HCT116 (cell line): ENCODE measurements around the gene ACAT1. TPM values are rescaled to one million over a fixed set of nuclear protein-coding genes. Genes with fewer than 3 reads are reported as not detected.

ENCODE experiments used
- ATAC-seq: fragments of 200-7000 bp; cut with Tn5 transposase; 2 replicates; pipeline ENCODE4 v1.9.1; 2020; ENCODE audit warnings: mild to moderate bottlenecking, moderate library complexity
- BruUV-seq: library from RNA; stranded (reverse); fragments of 400-500 nt; replicated peaks from 2 replicates; lab custom pipeline; 2021; lab: Mats Ljungman, UMichigan
- CTCF ChIA-PET: fragments of 300-600 bp; sonication (Branson Sonifier 250); formaldehyde crosslinking; loops from one replicate; lab custom pipeline; 2021; ENCODE audit warnings: antibody characterized with exemption; lab: Charles Lee
- POLR2A ChIA-PET: fragments of 300-600, 350-600 bp; sonication (Branson Sonifier 250); formaldehyde crosslinking; loops from one replicate; lab custom pipeline; 2021; ENCODE audit warnings: antibody characterized with exemption; lab: Charles Lee
- RAD21 ChIA-PET, 2 experiments: fragments of 300-600 bp; sonication (Branson Sonifier 250); formaldehyde crosslinking; loops; one replicate each; lab custom pipeline; 2023; ENCODE audit warnings: low total read pairs in 2 of 2; ENCODE audit not compliant: uncharacterized antibody in 2 of 2, unreplicated experiment in 2 of 2, low non-redundant PET in 1 of 2; lab: Charles Lee
- DNase-seq: peaks from one replicate; pipeline ENCODE4 v3.0.0-alpha.2; 2010; ENCODE audit warnings: low read depth, low spot score
- H2AFZ ChIP-seq: fragments of 200-600 bp; shearing (Covaris generic), sonication (generic); 2 replicates; pipeline ENCODE4 v1.6.1; 2017; ENCODE audit warnings: low read depth, mixed run types, mixed read lengths, antibody characterized with exemption, low read length; ENCODE audit not compliant: poor library complexity, severe bottlenecking
- H3K27ac ChIP-seq: 2 replicates; pipeline ENCODE4 v1.5.1; 2012; ENCODE audit warnings: low read depth, low read length
- H3K27me3 ChIP-seq: fragments of 200-600 bp; sonication (generic); 2 replicates; pipeline ENCODE4 v1.6.1; 2016; ENCODE audit warnings: mixed run types, low read length, mixed read lengths; ENCODE audit not compliant: insufficient read depth
- H3K36me3 ChIP-seq, 2 experiments: fragments of 200-500 bp in 1 of 2; fragments of 200-600 bp in 1 of 2; sonication (Bioruptor generic) in 1 of 2; sonication (generic) in 1 of 2; 2 replicates each; pipeline versions ENCODE4 v1.5.1 to v1.6.1; 2014 to 2016; ENCODE audit warnings: low read length in 2 of 2, inconsistent platforms in 1 of 2, mixed read lengths in 1 of 2, mixed run types in 1 of 2; ENCODE audit not compliant: insufficient read depth in 2 of 2, control insufficient read depth in 1 of 2
- H3K4me1 ChIP-seq, 2 experiments: fragments of 200-600 bp in 1 of 2; sonication (generic) in 1 of 2; 2 replicates each; pipeline versions ENCODE4 v1.5.1 to v1.6.1; 2012 to 2017; ENCODE audit warnings: low read length in 2 of 2, inconsistent platforms in 1 of 2, mild to moderate bottlenecking in 1 of 2, mixed read lengths in 1 of 2, mixed run types in 1 of 2, moderate library complexity in 1 of 2; ENCODE audit not compliant: insufficient read depth in 2 of 2, control insufficient read depth in 1 of 2
- H3K4me2 ChIP-seq: fragments of 200-600 bp; sonication (generic); 2 replicates; pipeline ENCODE4 v1.6.1; 2017; ENCODE audit warnings: mixed run types, low read length, mixed read lengths
- H3K4me3 ChIP-seq, 2 experiments: fragments of 200-600 bp in 1 of 2; sonication (generic) in 1 of 2; replicated peaks in 1 of 2; 2 replicates each; pipeline ENCODE4 v1.5.1; 2011 to 2016; ENCODE audit warnings: low read length in 2 of 2, control low read depth in 1 of 2, low read depth in 1 of 2, mild to moderate bottlenecking in 1 of 2, mixed read lengths in 1 of 2, mixed run types in 1 of 2
- H3K79me2 ChIP-seq: fragments of 200-600 bp; sonication (generic); 2 replicates; pipeline ENCODE4 v1.6.1; 2017; ENCODE audit warnings: mild to moderate bottlenecking, mixed run types, low read length, moderate library complexity, mixed read lengths; ENCODE audit not compliant: insufficient read depth
- H3K9ac ChIP-seq: fragments of 200-600 bp; sonication (generic); 2 replicates; pipeline ENCODE4 v1.6.1; 2016; ENCODE audit warnings: low read length, mixed read lengths
- H3K9me2 ChIP-seq: fragments of 200-600 bp; sonication (generic), shearing (Covaris generic); 2 replicates; pipeline ENCODE4 v1.6.1; 2017; ENCODE audit warnings: mixed run types, mild to moderate bottlenecking, moderate library complexity; ENCODE audit not compliant: insufficient read depth
- H3K9me3 ChIP-seq, 2 experiments: fragments of 200-500 bp in 1 of 2; fragments of 200-600 bp in 1 of 2; sonication (Bioruptor generic) in 1 of 2; sonication (generic) in 1 of 2; 2 replicates each; pipeline ENCODE4 v1.6.1; 2014 to 2017; ENCODE audit warnings: low read length in 2 of 2, mixed read lengths in 2 of 2, inconsistent platforms in 1 of 2, low read depth in 1 of 2, mild to moderate bottlenecking in 1 of 2, mixed run types in 1 of 2, moderate library complexity in 1 of 2; ENCODE audit not compliant: control insufficient read depth in 1 of 2, insufficient read depth in 1 of 2
- H4K20me1 ChIP-seq: fragments of 200-600 bp; sonication (generic), shearing (Covaris generic); 2 replicates; pipeline ENCODE4 v1.6.1; 2017; ENCODE audit warnings: mixed run types, mild to moderate bottlenecking, moderate library complexity; ENCODE audit not compliant: insufficient read depth
- ATF3 ChIP-seq: IDR thresholded peaks from 2 replicates; pipeline ENCODE4 v1.6.1; 2012
- CEBPB ChIP-seq: IDR thresholded peaks from 2 replicates; pipeline ENCODE4 v1.6.1; 2012; ENCODE audit warnings: low read depth
- EGR1 ChIP-seq: IDR thresholded peaks from 2 replicates; pipeline ENCODE4 v1.6.1; 2012; ENCODE audit warnings: low read depth
- ELF1 ChIP-seq: IDR thresholded peaks from 2 replicates; pipeline ENCODE4 v1.6.1; 2012; ENCODE audit warnings: low read depth, borderline replicate concordance
- EZH2 ChIP-seq: fragments of 200-600 bp; sonication (generic); IDR thresholded peaks from 2 replicates; pipeline ENCODE4 v1.6.1; 2017; ENCODE audit warnings: antibody characterized with exemption, mixed run types
- EZH2phosphoT487 ChIP-seq: fragments of 200-600 bp; IDR thresholded peaks from 2 replicates; pipeline ENCODE4 v1.6.1; 2018; ENCODE audit warnings: antibody characterized with exemption, borderline replicate concordance
- FOSL1 ChIP-seq: IDR thresholded peaks from 2 replicates; pipeline ENCODE4 v1.6.1; 2012; ENCODE audit warnings: low read depth
- MAX ChIP-seq: IDR thresholded peaks from 2 replicates; pipeline ENCODE4 v1.6.1; 2012
- POLR2A ChIP-seq: IDR thresholded peaks from 2 replicates; pipeline ENCODE4 v1.7.0; 2011; ENCODE audit warnings: borderline replicate concordance; ENCODE audit not compliant: insufficient read depth, insufficient read length; ENCODE audit errors: extremely low read depth
- POLR2AphosphoS5 ChIP-seq: IDR thresholded peaks from 2 replicates; pipeline ENCODE4 v1.6.1; 2011; ENCODE audit warnings: mild to moderate bottlenecking, low read depth, low read length, moderate library complexity
- RAD21 ChIP-seq: IDR thresholded peaks from 2 replicates; pipeline ENCODE4 v1.6.1; 2012; ENCODE audit warnings: low read depth, mild to moderate bottlenecking
- REST ChIP-seq: IDR thresholded peaks from 2 replicates; pipeline ENCODE4 v1.6.1; 2012; ENCODE audit warnings: low read depth
- SIN3A ChIP-seq: IDR thresholded peaks from 2 replicates; pipeline ENCODE4 v1.6.1; 2012; ENCODE audit warnings: low read depth
- SP1 ChIP-seq: IDR thresholded peaks from 2 replicates; pipeline ENCODE4 v1.6.1; 2012; ENCODE audit warnings: low read depth
- SRF ChIP-seq: IDR thresholded peaks from 2 replicates; pipeline ENCODE4 v1.6.1; 2012; ENCODE audit warnings: low read depth
- YY1 ChIP-seq: IDR thresholded peaks from 2 replicates; pipeline ENCODE4 v1.6.1; 2011; ENCODE audit warnings: low read length, low read depth, moderate library complexity, mild to moderate bottlenecking; ENCODE audit not compliant: insufficient replicate concordance; ENCODE audit errors: extremely low read depth
- ZFX ChIP-seq: fragments of 450-650 bp; IDR thresholded peaks from 2 replicates; pipeline ENCODE4 v1.6.1; 2017
- ZNF274 ChIP-seq: fragments of 200-500 bp; sonication (Bioruptor generic); IDR thresholded peaks from 2 replicates; pipeline ENCODE4 v1.6.1; 2014; ENCODE audit warnings: mild to moderate bottlenecking, low read depth, low read length, inconsistent platforms
- intact Hi-C: fragments of 100-400 bp; cut with micrococcal nuclease; formaldehyde crosslinking; loops from 2 replicates; pipeline ENCODE4 v1.10.0; 2022
- total RNA-seq: library from RNA; stranded (reverse); gene quantifications from one replicate; pipeline ENCODE4 v1.2.1, GENCODE V29; 2021; ENCODE audit not compliant: unreplicated experiment
- TF ChIP-seq, protein P1 (sequence below), 3 experiments: fragments of 200-600 bp in 1 of 3; sonication (generic) in 1 of 3; IDR thresholded peaks in 2 of 3; conservative IDR thresholded peaks in 1 of 3; 2 replicates each; pipeline ENCODE4 v1.5.1; 2012 to 2017; ENCODE audit warnings: low read depth in 2 of 3, low read length in 2 of 3, antibody characterized with exemption in 1 of 3, borderline replicate concordance in 1 of 3, control low read depth in 1 of 3, mild to moderate bottlenecking in 1 of 3, mixed read lengths in 1 of 3, mixed run types in 1 of 3, moderate library complexity in 1 of 3; ENCODE audit not compliant: insufficient read depth in 1 of 3
- TF ChIP-seq, protein P2 (sequence below): IDR thresholded peaks from 2 replicates; pipeline ENCODE4 v1.6.1; 2011; ENCODE audit warnings: mild to moderate bottlenecking, low read length, moderate library complexity; ENCODE audit not compliant: insufficient replicate concordance; ENCODE audit errors: extremely low read depth

Gene ACAT1
- total RNA-seq, 1 experiment from 2014 or later = 83.8 TPM

GRCh38 chr11:108093128-108093904, 28.1 kb upstream of the ACAT1 start:
- H3K9ac ChIP-seq = no peak overlapping the region
- H3K4me3 ChIP-seq = no peak overlapping the region
- H3K4me1 ChIP-seq = no peaks in the 10 kb centered on the region
- intact Hi-C loops = no loop called here
- H3K4me2 ChIP-seq = no peak overlapping the region
- H3K9me3 ChIP-seq = no peaks in the 10 kb centered on the region
- no peak overlapping the region for H3K27ac ChIP-seq
- no peaks in the 10 kb centered on the region for H3K79me2 ChIP-seq
- H2AFZ ChIP-seq = no peak overlapping the region
- no TSS peak for BruUV-seq
- H3K9me2 ChIP-seq = no peaks in the 10 kb centered on the region
- DNase-seq = no peak
- CTCF ChIA-PET = no interaction called here
- POLR2A ChIA-PET = no interaction called here
- no peaks in the 10 kb centered on the region for H3K27me3 ChIP-seq
- RAD21 ChIA-PET = no interaction called here
- no peaks in the 10 kb centered on the region for H4K20me1 ChIP-seq
- no peak for ATAC-seq
- TF ChIP-seq POLR2AphosphoS5 = no peak
- TF ChIP-seq EGR1 = no peak
- TF ChIP-seq EZH2 = no peak
- no peak for TF ChIP-seq SRF
- no peak for TF ChIP-seq CEBPB
- no peak for TF ChIP-seq MAX
- TF ChIP-seq ZNF274 = no peak
- TF ChIP-seq EZH2phosphoT487 = no peak
- TF ChIP-seq RAD21 = no peak
- no peak for TF ChIP-seq YY1
- TF ChIP-seq, protein P1, sequence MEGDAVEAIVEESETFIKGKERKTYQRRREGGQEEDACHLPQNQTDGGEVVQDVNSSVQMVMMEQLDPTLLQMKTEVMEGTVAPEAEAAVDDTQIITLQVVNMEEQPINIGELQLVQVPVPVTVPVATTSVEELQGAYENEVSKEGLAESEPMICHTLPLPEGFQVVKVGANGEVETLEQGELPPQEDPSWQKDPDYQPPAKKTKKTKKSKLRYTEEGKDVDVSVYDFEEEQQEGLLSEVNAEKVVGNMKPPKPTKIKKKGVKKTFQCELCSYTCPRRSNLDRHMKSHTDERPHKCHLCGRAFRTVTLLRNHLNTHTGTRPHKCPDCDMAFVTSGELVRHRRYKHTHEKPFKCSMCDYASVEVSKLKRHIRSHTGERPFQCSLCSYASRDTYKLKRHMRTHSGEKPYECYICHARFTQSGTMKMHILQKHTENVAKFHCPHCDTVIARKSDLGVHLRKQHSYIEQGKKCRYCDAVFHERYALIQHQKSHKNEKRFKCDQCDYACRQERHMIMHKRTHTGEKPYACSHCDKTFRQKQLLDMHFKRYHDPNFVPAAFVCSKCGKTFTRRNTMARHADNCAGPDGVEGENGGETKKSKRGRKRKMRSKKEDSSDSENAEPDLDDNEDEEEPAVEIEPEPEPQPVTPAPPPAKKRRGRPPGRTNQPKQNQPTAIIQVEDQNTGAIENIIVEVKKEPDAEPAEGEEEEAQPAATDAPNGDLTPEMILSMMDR (IDR thresholded peaks at IDR 0.05 in 2 of 3, conservative IDR thresholded peaks at IDR 0.05 in 1 of 3; ENCODE audit: borderline replicate concordance in 1 of 3, insufficient read depth in 1 of 3, low read depth in 2 of 3, low read length in 2 of 3) = no peak
- TF ChIP-seq, protein P2, sequence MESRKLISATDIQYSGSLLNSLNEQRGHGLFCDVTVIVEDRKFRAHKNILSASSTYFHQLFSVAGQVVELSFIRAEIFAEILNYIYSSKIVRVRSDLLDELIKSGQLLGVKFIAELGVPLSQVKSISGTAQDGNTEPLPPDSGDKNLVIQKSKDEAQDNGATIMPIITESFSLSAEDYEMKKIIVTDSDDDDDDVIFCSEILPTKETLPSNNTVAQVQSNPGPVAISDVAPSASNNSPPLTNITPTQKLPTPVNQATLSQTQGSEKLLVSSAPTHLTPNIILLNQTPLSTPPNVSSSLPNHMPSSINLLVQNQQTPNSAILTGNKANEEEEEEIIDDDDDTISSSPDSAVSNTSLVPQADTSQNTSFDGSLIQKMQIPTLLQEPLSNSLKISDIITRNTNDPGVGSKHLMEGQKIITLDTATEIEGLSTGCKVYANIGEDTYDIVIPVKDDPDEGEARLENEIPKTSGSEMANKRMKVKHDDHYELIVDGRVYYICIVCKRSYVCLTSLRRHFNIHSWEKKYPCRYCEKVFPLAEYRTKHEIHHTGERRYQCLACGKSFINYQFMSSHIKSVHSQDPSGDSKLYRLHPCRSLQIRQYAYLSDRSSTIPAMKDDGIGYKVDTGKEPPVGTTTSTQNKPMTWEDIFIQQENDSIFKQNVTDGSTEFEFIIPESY = no peak
- TF ChIP-seq FOSL1 = no peak
- TF ChIP-seq SP1 = no peak
- TF ChIP-seq ZFX = no peak
- TF ChIP-seq REST = no peak
- TF ChIP-seq ATF3 = no peak
- no peak for TF ChIP-seq POLR2A
- TF ChIP-seq ELF1 = no peak
- TF ChIP-seq SIN3A = no peak
- H3K36me3 ChIP-seq = peaks cover 8 to 14% of the 10 kb centered on the region in 2 experiments; a peak in 2 of 4 replicates
